CD4-positive, alpha-beta T cell (primary cell): Measurements from ENCODE around the gene TMIE. TPM values are rescaled to one million over a fixed set of nuclear protein-coding genes. Genes with fewer than 3 reads are reported as not detected.

ENCODE experiments used
- ATAC-seq: fragments of 200-7000 bp; cut with Tn5 transposase; one replicate; pipeline ENCODE4 v1.10.0; 2022; ENCODE audit warnings: mild to moderate bottlenecking; ENCODE audit not compliant: poor library complexity
- CTCF ChIA-PET: fragments of 350-600 bp; sonication (Branson Sonifier 250); formaldehyde crosslinking; loops from one replicate; lab custom pipeline; 2021; ENCODE audit warnings: antibody characterized with exemption, inconsistent platforms; lab: Charles Lee
- POLR2A ChIA-PET: fragments of 350-600 bp; sonication (Branson Sonifier 250); formaldehyde crosslinking; loops from one replicate; lab custom pipeline; 2021; ENCODE audit warnings: antibody characterized with exemption, inconsistent platforms; lab: Charles Lee
- DNase-seq, 14 experiments: peaks; one replicate each; pipeline ENCODE4 v3.0.0-alpha.2; 2013 to 2020; ENCODE audit warnings: mixed read lengths in 2 of 14
- H3K27ac ChIP-seq, 2 donors: one replicate each; pipeline versions ENCODE4 v1.5.1 to v1.7.0; 2013; ENCODE audit warnings: low read length in 2 of 2, low read depth in 1 of 2, mild to moderate bottlenecking in 1 of 2
- H3K27me3 ChIP-seq, 2 experiments: 1 replicate in 1 of 2; 2 replicates in 1 of 2; pipeline versions ENCODE4 v1.6.1 to v1.7.0; 2013; ENCODE audit warnings: low read length in 2 of 2, control low read depth in 1 of 2, mild to moderate bottlenecking in 1 of 2, moderate library complexity in 1 of 2; ENCODE audit not compliant: insufficient read depth in 2 of 2, control insufficient read depth in 1 of 2
- H3K36me3 ChIP-seq: one replicate; pipeline ENCODE4 v1.6.1; 2013; ENCODE audit warnings: low read length, control low read depth; ENCODE audit not compliant: insufficient read depth
- H3K4me1 ChIP-seq: one replicate; pipeline ENCODE4 v1.6.1; 2013; ENCODE audit warnings: low read length, control low read depth; ENCODE audit not compliant: insufficient read depth
- H3K4me3 ChIP-seq: one replicate; pipeline ENCODE4 v1.5.1; 2013; ENCODE audit warnings: mild to moderate bottlenecking, low read length, moderate library complexity
- H3K9me3 ChIP-seq, 2 experiments: 1 replicate in 1 of 2; 2 replicates in 1 of 2; pipeline versions ENCODE4 v1.6.1 to v1.7.0; 2013; ENCODE audit warnings: low read length in 2 of 2, mild to moderate bottlenecking in 2 of 2, control low read depth in 1 of 2, moderate library complexity in 1 of 2; ENCODE audit not compliant: control insufficient read depth in 1 of 2, insufficient read depth in 1 of 2
- H3K27ac Mint-ChIP-seq: one replicate; pipeline ENCODE4 v1.8.0; 2020; ENCODE audit warnings: mixed read lengths
- H3K27me3 Mint-ChIP-seq: one replicate; pipeline ENCODE4 v1.8.0; 2021; ENCODE audit warnings: mixed read lengths
- H3K36me3 Mint-ChIP-seq: one replicate; pipeline ENCODE4 v1.8.0; 2021; ENCODE audit warnings: low read depth, mixed read lengths
- H3K4me1 Mint-ChIP-seq: one replicate; pipeline ENCODE4 v1.8.0; 2021; ENCODE audit warnings: low read depth, mixed read lengths
- H3K4me3 Mint-ChIP-seq: one replicate; pipeline ENCODE4 v1.8.0; 2020; ENCODE audit warnings: mild to moderate bottlenecking, mixed read lengths
- H3K9me3 Mint-ChIP-seq: one replicate; pipeline ENCODE4 v1.8.0; 2020; ENCODE audit warnings: mixed read lengths
- CTCF ChIP-seq: fragments of 200-600 bp; IDR thresholded peaks from one replicate; pipeline ENCODE4 v1.8.0; 2022; ENCODE audit warnings: antibody characterized with exemption, mild to moderate bottlenecking
- intact Hi-C, 2 experiments: fragments of 100-400 bp; cut with DNase I in 1 of 2; cut with micrococcal nuclease in 1 of 2; formaldehyde crosslinking; loops; one replicate each; pipeline versions ENCODE4 v1.15.1 to v1.9.0; 2023 to 2025; cut with DNase I, micrococcal nuclease
- total RNA-seq, 174 experiments: library from RNA in 2 of 174; stranded (reverse) in 2 of 174; gene quantifications; one replicate each; pipeline ENCODE4 v1.2.3 and lab custom pipeline; 2021 to 2026

Gene TMIE
- total RNA-seq, 2 experiments from 2014 or later: 0.92 to 1.2 TPM

- Mint-ChIP-seq H3K36me3 (no peaks in the 10 kb centered on the region), H3K27me3 (peaks cover 4% of the 10 kb centered on the region), H3K4me3 (no peak overlapping the region), H3K9me3 (no peaks in the 10 kb centered on the region), H3K4me1 (no peaks in the 10 kb centered on the region), H3K27ac (no peak overlapping the region)
- ChIA-PET CTCF (no interaction called here), POLR2A (no interaction called here)
- Histone ChIP-seq H3K27ac (no peak overlapping the region), H3K9me3 (no peaks in the 10 kb centered on the region), H3K4me3 (no peak overlapping the region), H3K27me3 (no peaks in the 10 kb centered on the region), H3K4me1 (no peaks in the 10 kb centered on the region), H3K36me3 (no peaks in the 10 kb centered on the region)
- no peak for TF ChIP-seq CTCF
- DNase-seq (peak in 1 of 14 experiments; percentile 7), ATAC-seq (no peak)
- intact Hi-C loops: no loop called here
Measured at GRCh38 chr3:46661776-46662766, 39.1 kb upstream of the TMIE start.

GRCh38 chr3:46662771-46663551 is 38.2 kb upstream of the TMIE start:
- H3K27me3 Mint-ChIP-seq: peaks cover 4% of the 10 kb centered on the region
- ChIA-PET POLR2A (no interaction called here), CTCF (interaction anchor here (1.0 kb wide), 1 partner anchor 175 kb away, joined by 3 read pairs; no protein-coding TSS in a partner anchor)
- ATAC-seq (no peak), DNase-seq (no peak)
- no peaks in the 10 kb centered on the region for H3K4me1 ChIP-seq
- H3K36me3 Mint-ChIP-seq: no peaks in the 10 kb centered on the region
- TF ChIP-seq CTCF: no peak
- no peaks in the 10 kb centered on the region for H3K4me1 Mint-ChIP-seq
- no peak overlapping the region for H3K27ac Mint-ChIP-seq
- no peaks in the 10 kb centered on the region for H3K9me3 Mint-ChIP-seq
- intact Hi-C loops: no loop called here
- H3K4me3 Mint-ChIP-seq: no peak overlapping the region
- H3K9me3 ChIP-seq: no peaks in the 10 kb centered on the region
- H3K36me3 ChIP-seq: no peaks in the 10 kb centered on the region
- no peak overlapping the region for H3K4me3 ChIP-seq
- no peaks in the 10 kb centered on the region for H3K27me3 ChIP-seq
- no peak overlapping the region for H3K27ac ChIP-seq

GRCh38 chr3:46663591-46664135 is 37.5 kb upstream of the TMIE start:
- Mint-ChIP-seq H3K36me3 (no peaks in the 10 kb centered on the region), H3K27me3 (peaks cover 4% of the 10 kb centered on the region), H3K9me3 (no peaks in the 10 kb centered on the region), H3K4me3 (no peak overlapping the region), H3K27ac (no peak overlapping the region), H3K4me1 (no peaks in the 10 kb centered on the region)
- ATAC-seq (no peak), DNase-seq (peak in 5 of 14 experiments; percentile 15 to 45 (median 17))
- Histone ChIP-seq H3K9me3 (no peaks in the 10 kb centered on the region), H3K4me1 (no peaks in the 10 kb centered on the region), H3K4me3 (no peak overlapping the region), H3K27ac (no peak overlapping the region), H3K36me3 (no peaks in the 10 kb centered on the region), H3K27me3 (no peaks in the 10 kb centered on the region)
- POLR2A ChIA-PET: no interaction called here
- CTCF ChIA-PET: interaction anchor here (1.0 kb wide), 1 partner anchor 175 kb away, joined by 3 read pairs; no protein-coding TSS in a partner anchor
- intact Hi-C loops: no loop called here
- no peak for TF ChIP-seq CTCF
